Left renal pelvis (tissue), 4 donors: Measurements from ENCODE around the gene ARHGAP23. TPM values are rescaled to one million over a fixed set of nuclear protein-coding genes. Genes with fewer than 3 reads are reported as not detected.

Experiments used
- DNase-seq, 4 donors: peaks; one replicate each; pipeline ENCODE4 v3.0.0-alpha.2; 2013; ENCODE audit warnings: low read depth in 4 of 4, low spot score in 3 of 4
- polyA plus RNA-seq, 4 donors: library from polyadenylated mRNA; unstranded; fragments of 120-200 nt; gene quantifications; one replicate each; pipeline ENCODE4 v1.2.1, GENCODE V29; 2013; ENCODE audit not compliant: insufficient read length in 4 of 4

Gene ARHGAP23, protein sequence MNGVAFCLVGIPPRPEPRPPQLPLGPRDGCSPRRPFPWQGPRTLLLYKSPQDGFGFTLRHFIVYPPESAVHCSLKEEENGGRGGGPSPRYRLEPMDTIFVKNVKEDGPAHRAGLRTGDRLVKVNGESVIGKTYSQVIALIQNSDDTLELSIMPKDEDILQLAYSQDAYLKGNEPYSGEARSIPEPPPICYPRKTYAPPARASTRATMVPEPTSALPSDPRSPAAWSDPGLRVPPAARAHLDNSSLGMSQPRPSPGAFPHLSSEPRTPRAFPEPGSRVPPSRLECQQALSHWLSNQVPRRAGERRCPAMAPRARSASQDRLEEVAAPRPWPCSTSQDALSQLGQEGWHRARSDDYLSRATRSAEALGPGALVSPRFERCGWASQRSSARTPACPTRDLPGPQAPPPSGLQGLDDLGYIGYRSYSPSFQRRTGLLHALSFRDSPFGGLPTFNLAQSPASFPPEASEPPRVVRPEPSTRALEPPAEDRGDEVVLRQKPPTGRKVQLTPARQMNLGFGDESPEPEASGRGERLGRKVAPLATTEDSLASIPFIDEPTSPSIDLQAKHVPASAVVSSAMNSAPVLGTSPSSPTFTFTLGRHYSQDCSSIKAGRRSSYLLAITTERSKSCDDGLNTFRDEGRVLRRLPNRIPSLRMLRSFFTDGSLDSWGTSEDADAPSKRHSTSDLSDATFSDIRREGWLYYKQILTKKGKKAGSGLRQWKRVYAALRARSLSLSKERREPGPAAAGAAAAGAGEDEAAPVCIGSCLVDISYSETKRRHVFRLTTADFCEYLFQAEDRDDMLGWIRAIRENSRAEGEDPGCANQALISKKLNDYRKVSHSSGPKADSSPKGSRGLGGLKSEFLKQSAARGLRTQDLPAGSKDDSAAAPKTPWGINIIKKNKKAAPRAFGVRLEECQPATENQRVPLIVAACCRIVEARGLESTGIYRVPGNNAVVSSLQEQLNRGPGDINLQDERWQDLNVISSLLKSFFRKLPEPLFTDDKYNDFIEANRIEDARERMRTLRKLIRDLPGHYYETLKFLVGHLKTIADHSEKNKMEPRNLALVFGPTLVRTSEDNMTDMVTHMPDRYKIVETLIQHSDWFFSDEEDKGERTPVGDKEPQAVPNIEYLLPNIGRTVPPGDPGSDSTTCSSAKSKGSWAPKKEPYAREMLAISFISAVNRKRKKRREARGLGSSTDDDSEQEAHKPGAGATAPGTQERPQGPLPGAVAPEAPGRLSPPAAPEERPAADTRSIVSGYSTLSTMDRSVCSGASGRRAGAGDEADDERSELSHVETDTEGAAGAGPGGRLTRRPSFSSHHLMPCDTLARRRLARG (N-terminal part only)
- 10 to 100 TPM; 43.2 to 62.7 (median 57.1) TPM for polyA plus RNA-seq

DNA sequence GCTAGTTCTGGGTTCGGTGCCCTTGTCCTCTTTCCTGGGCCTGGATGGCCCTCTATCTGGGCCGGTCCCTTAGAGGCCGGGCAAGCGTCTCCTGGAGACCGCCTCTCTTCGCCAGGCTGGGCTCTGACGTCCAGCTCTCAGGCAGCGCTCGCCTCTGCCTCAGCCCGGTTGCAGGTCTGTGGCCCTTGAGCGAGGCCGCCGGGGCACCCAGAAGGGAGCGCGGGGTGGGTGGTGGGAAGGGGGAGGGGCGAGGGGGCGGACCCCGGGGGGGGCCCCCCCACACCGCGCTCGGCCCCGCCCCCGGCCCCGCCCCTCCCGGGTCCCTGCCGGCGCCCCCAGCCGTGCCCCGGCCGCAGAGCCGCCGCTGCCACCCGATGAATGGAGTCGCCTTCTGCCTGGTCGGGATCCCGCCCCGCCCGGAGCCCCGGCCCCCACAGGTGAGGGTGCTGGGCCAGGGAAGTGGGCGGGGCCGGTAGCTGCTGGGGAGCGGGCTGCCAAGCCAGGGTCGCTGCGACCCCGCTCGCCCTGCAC is at the start of gene ARHGAP23:
Gene ARHGAP23, plus strand, starts transcription at position 353 of the 531 bp plus-strand sequence. Its CDS starts 22 bp downstream, at position 375.
- DNase-seq, result no peak

DNA sequence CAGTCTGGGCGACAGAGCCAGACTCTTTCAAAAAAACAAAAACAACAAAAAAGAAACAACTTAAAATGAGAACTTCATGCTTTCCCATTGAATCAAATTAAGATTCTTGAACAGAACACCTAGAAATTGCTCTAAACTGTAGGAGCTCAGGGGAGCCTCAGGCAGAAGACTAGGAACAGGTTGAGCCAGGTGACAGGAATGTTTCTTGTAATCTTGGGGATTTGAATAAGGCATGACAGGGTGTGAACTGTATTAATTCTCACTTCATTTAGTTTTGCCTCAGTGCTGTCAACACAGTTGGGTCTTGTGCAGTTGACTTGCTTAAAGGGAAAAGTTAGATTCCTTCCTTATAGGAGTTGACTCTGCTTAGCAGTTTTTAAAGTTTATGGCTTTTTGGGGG is 48.8 kb upstream of the ARHGAP23 start:
- no peak for DNase-seq

DNA sequence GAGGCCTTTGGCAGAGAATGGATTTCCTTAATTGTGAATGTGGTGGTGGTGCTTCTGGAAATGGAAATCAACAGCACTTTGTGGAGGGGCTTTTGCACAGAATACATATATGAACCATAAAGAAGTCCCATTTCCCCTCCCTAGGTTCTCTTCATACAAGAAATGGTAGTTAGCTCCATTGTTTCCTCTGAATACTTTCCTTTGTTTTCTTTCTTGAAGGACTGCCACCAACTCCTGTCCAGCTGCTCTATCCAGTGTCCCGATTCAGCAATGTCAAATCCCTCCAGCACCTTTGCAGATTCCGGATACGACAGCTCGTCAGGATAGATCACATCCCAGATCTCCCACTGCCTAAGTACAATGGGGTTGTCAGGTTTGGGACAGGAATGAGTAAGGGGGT is 33.2 kb upstream of the ARHGAP23 start:
- DNase-seq, result no peak

DNA sequence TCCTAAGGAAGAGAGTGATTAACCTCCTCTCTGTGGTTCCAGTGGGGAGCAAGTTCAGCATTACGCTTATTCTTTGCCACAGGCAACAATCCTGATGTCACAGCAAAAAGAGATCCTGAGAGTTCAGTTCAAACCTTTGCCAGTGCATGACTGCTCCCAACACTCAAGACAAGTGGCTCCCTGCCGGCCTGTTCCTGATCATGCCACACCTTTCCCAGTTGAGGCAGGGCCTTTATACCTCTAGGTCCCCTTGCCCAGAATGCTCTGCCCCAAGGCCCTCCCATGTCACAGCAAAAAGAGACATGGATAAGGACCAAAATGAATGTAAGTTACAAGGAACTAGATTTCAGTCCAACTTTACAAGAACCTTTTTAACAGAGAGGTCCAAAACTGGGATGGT is 31.0 kb upstream of the ARHGAP23 start:
- DNase-seq, result no peak

DNA sequence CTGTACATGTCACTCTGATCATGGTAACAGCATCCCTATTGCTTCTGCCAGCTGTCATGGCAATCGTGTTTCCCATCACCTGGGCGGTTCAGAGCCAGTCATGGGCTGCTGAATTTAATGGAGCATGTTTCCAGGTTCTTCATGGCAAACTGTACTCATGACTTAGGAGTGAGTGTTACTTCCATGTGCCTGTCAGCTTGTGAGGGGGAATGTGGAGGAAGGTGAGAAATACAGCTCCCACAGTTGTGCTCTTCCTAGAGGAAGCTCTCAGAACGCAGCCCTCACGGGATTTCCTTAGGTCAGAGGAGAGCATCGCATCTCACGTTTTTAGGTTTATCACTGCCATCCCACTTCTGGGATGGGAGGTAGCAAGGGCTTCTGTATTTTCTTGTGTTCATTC is 28.0 kb upstream of the ARHGAP23 start:
- no peak for DNase-seq

DNA sequence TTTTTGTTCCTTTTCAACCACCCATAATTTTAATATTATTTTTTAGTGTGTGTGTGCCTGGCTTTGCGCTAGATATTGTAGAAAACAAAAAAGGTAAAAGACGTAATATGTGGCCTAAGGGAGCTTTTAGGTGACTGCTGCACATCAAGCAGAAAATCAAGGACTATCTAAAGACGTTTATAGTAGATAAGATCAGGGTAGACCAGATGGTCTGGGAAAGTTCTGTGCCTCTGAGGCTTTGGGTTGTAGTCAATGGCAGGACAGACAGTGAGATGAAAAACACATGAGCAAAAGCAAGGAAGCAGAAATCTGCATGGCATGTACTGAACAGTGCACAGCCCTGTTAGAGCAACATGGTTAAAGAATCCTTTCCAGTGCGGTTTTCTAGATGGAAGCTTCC is 26.8 kb upstream of the ARHGAP23 start:
- no peak for DNase-seq

DNA sequence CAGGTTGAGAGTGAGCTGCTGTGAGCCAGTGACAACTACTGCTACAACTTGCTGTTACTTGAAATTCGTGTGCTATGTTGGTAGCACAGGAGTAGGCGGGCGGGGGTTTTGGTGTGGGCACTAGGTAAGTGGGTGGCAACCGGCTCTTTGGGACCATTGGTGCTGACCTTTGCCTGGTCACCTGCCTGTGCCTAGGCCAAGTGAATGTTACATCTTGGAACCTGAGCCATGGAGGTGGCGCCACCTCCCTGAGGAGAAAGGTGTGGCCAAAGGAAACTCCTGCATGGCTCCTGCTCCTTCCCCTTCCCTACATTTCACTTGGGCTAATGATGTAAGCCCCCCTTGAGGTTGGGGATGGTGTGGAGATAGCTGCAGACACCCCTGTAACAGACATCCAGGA is 25.4 kb upstream of the ARHGAP23 start:
- no peak for DNase-seq

DNA sequence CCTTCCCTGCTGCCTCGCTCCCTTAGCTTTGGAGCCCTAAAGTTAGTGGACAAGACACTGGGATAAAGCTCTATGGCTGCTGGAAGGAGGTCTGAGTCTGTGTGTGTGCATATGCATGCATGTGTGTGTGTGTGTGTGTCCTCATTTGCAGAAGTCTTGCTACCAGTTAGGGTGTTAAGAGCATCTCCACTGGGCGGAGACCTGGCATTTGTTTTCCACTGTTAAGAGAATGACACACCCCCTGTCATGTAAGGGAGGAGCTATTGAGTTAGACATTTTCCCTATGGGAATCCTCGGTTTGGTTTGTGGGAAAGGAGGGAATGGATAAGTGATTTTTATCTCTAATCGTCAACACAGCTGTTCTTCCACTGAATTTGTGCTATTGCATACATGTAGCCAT is 24.8 kb upstream of the ARHGAP23 start:
- DNase-seq, result no peak

DNA sequence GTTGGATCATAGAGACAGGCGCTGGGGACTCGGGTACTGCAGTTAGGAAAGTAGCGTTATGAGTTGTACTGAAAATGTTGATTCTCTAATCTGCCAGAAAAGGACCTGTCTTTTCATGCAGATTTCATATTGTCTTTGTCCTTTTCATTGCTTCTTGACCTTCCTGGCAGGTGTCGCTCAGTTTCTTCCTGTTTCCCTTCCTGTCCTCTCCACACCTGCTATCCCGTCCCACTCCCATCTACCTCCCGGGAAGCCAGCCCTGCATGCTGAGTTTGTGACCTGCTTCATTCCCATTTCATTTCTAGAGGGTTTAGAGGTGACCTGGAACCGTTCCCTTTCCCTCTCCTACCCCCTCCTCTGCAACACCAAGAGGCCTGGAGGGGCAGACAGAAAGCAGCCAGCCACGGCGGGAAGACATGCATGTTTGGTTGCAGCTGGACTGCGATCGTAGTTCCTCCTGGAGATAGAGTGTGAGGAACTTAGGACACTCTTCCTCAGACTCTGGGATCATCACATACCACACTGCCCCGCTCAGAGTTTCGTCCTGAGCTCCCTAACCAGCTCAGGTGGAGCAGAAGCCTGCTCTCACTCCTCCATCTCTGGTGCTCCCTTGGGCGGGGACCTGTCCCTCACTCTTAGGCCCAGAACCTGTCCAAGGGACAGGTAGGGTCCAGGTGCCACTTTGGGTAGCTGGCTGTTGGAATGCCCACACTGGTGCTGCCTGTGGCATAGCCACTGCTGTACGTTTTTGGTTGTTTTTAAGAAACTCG is 23.9 kb upstream of the ARHGAP23 start:
- DNase-seq, result no peak

DNA sequence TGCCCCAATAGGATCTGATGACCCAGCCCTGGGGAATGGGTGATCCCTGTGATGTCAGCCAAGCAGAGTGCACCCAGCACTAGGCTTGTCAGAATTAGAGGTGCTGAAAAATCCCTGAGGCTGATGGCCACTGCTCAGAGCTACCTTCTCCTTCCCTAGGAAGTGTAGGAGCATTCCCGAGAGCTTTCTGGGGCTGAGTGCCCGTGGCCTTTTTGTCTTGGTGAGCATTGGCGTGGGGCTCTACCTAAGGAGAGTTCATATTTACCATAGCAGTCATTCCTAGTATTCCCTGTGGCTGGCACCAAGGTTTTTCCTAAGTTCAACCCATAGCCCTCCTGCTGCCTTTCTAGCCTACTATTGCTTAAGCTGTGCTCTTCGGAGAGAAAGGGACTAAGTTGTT is 22.6 kb upstream of the ARHGAP23 start:
- DNase-seq, result no peak

DNA sequence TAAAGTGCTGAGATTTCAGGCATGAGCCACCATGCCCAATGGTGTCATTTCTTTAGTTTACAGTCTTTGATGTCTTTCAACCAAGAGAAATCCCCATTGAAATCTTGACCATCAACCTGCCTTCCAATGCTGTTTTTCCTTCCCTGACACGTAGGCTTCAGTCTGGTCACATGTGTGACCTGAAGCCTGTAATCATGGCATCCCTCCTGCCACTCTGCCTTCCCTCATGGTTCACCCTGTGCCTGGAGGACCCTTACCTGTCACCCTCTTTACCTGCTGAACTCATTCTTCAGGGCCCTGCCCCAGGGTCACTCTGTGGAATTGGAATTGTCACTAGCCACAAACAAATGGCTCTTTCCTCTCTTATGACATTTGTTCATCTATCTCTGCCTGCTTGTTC is 18.1 kb upstream of the ARHGAP23 start:
- no peak for DNase-seq

DNA sequence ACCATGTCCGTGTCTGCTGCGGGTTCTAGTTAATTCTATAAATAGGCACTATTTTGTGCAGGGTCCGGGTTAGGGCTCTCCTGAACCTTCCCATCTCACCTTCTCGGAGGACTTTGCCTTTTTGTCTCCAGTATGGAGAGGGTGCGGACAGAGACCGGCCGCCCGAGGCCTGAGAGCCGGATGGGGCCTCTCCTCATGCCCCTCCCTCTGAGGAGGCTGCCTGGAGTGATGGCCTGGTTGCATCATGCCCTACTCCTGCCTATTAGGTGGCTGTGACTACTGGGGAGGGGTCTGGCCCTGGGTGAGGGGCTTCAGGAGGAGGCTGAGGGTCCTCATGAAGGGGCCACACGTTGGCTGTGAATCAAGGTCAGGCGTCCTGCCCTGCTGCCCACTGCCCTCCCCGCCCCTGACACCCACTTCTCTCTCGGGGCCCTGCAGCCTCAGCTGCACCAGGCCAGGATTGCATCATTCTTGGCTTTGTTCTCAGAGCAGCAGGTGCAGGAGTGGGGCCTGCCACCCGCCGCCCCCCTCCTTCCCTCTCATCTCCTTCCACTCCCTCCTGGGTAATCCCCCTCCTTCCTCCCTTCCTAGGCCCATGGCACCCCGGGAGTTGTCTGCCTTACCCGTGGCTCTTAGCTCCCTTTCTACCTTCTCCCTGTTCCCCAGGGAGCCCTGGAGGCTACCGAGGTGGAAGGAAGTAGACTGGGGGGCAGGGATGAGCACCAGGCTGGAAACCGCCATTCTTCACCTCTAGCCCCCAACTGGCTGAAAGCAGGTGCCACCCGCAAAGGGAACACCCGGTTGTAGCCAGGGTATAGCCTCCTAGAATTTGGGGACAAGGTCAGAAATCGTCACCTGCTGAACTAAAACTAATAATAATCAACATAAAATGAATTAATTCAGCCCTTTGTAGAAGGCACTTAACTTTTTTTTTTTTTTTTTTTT is 12.7 kb upstream of the ARHGAP23 start:
- no peak for DNase-seq

DNA sequence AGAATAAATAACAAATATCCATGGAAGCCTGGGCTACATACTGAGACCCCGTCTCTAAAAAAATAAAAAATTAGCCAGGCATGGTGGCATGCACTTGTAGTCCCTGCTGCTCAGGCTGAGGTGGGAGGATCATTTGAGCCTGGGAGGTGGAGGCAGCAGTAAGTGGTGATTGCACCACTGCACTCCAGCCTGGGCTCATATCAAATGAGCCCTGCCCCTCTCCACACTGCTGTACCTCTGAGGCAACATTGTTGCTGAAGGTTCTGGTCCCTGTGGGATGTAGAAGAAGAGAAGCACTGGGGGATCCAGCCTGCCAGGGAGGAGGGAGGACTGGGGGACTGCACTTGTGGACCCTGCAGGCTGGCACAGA is 11.4 kb upstream of the ARHGAP23 start:
- DNase-seq, result no peak

DNA sequence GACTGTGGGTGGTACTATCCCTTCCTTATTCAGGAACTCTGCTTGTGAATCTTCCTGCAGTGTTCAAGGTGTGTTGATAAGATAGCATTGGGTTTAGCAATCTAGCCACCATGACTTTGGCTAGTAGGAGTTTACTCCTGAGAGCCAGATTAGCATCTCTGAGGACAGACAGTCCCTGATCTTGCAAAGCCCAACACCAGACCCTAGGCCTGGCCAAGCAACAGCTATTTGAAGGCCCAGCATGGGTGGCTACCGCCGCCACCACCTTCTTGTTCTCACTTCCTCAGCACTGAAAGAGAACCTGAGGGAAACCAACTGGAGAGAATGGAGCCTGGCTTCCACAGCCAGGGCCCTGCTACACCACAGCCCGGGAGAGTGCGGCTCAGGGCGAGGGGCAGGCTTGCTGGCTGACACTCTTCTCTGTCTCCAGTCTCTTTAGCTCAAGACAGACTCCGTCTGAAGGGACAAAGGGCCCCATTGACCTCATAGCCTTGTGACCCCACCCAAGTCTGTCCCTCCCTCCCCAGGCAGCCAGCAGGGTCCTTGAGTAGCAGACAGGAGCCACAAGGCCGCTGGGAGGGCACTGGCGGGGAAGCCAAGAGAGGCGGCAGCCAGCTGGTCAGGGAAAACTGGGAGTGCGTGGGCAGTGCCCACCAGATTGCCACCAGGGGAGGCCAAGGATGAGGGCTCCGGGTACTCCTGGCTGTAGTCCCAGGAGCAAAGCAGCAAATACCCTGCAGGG is 10.9 kb upstream of the ARHGAP23 start:
- no peak for DNase-seq

DNA sequence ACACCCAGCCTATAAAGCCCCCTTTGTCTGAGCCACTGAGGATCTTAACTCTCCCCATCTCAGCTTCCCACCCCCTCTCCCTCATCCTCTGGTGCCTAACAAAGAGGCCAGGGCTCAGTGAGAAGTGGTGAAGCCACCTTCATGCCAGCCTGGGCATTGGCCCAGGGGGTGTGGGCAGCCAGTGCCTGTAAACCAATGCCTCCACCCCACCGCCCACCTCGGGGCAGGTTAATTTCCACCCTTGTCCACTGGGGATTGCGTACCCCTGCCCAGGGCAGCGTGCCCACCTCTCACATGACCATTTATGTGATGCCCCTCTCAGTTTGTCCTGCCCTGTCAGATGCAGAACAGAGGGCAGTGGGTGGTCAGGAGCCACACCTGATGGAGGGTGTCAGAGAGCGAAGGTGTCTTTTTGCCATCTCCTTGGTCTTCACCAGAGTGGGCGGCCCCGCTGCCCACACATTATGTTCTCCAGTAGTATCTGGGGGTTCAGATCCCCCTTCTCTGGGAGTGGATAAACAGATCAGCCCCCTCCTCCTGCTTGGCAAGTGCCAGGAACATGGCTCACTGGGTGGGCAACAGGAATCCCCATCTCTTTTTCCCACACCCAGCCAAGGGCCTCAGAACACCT is 10.1 kb upstream of the ARHGAP23 start:
- DNase-seq, result no peak

DNA sequence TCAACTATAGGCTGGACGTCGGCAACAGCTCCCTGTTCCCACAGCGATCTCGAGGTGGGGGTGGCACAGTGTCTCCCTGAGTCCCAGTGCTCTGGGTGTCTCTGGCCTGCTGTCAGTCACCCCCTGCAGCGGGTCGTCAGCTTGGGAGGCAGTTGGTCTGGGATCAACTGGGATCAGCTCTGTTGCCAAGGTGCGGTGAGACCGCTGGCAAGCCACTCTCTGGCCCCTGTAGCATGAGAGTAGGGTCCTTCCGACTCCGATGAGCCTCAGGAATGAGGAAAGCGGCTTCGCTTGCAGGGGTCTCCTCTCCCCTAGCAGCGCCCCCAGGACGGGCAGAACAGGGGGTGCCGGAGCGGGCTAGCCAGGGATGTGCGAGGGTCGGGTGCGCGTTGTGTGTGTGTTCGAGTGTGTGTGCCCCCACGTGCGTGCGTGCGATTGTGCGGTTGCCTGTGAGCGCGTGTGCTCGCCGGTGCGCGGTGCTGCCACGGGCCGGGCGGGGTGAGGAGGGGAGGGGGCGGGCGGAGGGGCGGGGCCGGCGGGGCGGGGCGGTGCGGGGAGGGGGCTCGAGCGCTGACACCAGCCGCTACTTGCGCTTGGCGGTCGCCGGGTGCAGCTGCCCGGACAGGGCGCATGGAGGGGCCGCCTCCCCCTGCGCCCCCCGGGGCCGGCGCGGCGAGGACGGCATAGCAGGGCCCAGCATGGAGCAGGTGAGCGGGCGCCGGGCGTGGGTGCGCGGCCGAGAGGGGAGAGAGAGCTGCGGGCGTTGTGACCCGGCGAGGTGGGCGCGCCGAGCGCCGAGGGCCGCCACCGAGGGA is 9.4 kb upstream of the ARHGAP23 start:
- DNase-seq, result no peak

DNA sequence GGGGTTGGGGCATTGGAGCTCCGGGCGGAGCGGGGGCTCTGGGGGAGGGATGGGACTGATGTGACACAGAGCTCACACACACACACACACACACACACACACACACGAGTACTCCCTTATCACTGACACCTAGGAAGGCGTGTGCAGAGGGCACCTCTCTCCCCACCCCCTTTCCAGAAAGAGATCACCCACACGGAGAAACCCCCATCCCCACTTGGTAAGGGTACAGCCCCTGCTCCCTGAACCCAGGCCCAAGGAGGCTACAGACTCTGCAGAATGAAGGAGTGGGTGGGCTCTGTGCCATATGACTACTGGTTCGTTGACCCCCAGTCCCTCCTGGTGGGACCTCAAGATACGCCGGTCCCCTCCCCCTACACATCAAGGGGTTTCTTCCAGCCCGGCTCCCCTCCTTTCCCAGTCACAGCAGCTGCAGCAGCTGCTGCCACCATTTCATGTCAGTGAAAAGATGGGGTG is 8.7 kb upstream of the ARHGAP23 start:
- no peak for DNase-seq
